ENCODE data around the gene ZNF277. TPM values are rescaled to one million over a fixed set of nuclear protein-coding genes. Genes with fewer than 3 reads are reported as not detected.

ZNF277 gene
- total RNA-seq, 3 donors from 2014 or later: 30.8 to 38.3 (median 34.2) TPM

GRCh38 chr7:112362053-112362650 is 155.7 kb downstream of the ZNF277 start:
- intact Hi-C loops (cut with DNase I; ENCODE audit: low total_unique reads): no loop called here
- no peak for DNase-seq (ENCODE audit: low spot score in 2 of 2)
- peak overlapping the region; percentile 65 to 67 for H3K27ac ChIP-seq
- no peaks in the 10 kb centered on the region for H3K9me3 ChIP-seq
- peaks cover 0 to 3% of the 10 kb centered on the region in 2 donors for H3K4me1 ChIP-seq
- TF ChIP-seq POLR2A (IDR thresholded peaks at IDR 0.05) (no peak), POLR2AphosphoS5 (IDR thresholded peaks at IDR 0.05) (no peak), CTCF (IDR thresholded peaks at IDR 0.05) (no peak)
- H3K4me3 ChIP-seq: no peak overlapping the region
- no peaks in the 10 kb centered on the region for H3K36me3 ChIP-seq
- no peaks in the 10 kb centered on the region for H3K27me3 ChIP-seq

GRCh38 chr7:112362731-112363131 is 156.2 kb downstream of the ZNF277 start:
- DNase-seq (ENCODE audit: low spot score in 2 of 2): peak in 1 of 2 donors; percentile 39
- intact Hi-C loops (cut with DNase I; ENCODE audit: low total_unique reads): no loop called here
- peak overlapping the region in 1 of 3 donors; percentile 8 for H3K4me3 ChIP-seq

GRCh38 chr7:112364388-112364787 is 157.9 kb downstream of the ZNF277 start:
- H3K36me3 ChIP-seq: no peaks in the 10 kb centered on the region
- H3K4me1 ChIP-seq: peaks cover 0 to 3% of the 10 kb centered on the region in 2 donors
- no peaks in the 10 kb centered on the region for H3K9me3 ChIP-seq
- TF ChIP-seq POLR2AphosphoS5 (IDR thresholded peaks at IDR 0.05) (no peak), CTCF (IDR thresholded peaks at IDR 0.05) (no peak), POLR2A (IDR thresholded peaks at IDR 0.05) (no peak)
- H3K27ac ChIP-seq: peak overlapping the region; percentile 65 to 67
- no peak for DNase-seq (ENCODE audit: low spot score in 2 of 2)
- intact Hi-C loops (cut with DNase I; ENCODE audit: low total_unique reads): no loop called here
- H3K4me3 ChIP-seq: no peak overlapping the region
- H3K27me3 ChIP-seq: no peaks in the 10 kb centered on the region

More at GRCh38 chr7:112362731-112363131, 156.2 kb downstream of the ZNF277 start:
- Histone ChIP-seq H3K4me1 (peaks cover 0 to 3% of the 10 kb centered on the region in 2 donors), H3K9me3 (no peaks in the 10 kb centered on the region), H3K27ac (peak overlapping the region; percentile 65 to 67), H3K27me3 (no peaks in the 10 kb centered on the region), H3K36me3 (no peaks in the 10 kb centered on the region)
- TF ChIP-seq POLR2AphosphoS5 (IDR thresholded peaks at IDR 0.05) (no peak), CTCF (IDR thresholded peaks at IDR 0.05) (no peak), POLR2A (IDR thresholded peaks at IDR 0.05) (no peak)

- DNase-seq (ENCODE audit: low spot score in 2 of 2): no peak
- H3K4me3 ChIP-seq: no peak overlapping the region
- H3K4me1 ChIP-seq: peaks cover 0 to under 1% of the 10 kb centered on the region in 2 donors
- no peak overlapping the region for H3K27ac ChIP-seq
- TF ChIP-seq CTCF (IDR thresholded peaks at IDR 0.05) (no peak), POLR2AphosphoS5 (IDR thresholded peaks at IDR 0.05) (no peak), POLR2A (IDR thresholded peaks at IDR 0.05) (no peak)
- H3K36me3 ChIP-seq: no peaks in the 10 kb centered on the region
- no peaks in the 10 kb centered on the region for H3K9me3 ChIP-seq
- intact Hi-C loops (cut with DNase I; ENCODE audit: low total_unique reads): no loop called here
- H3K27me3 ChIP-seq: no peaks in the 10 kb centered on the region
Measured at GRCh38 chr7:112365551-112365950, 159.1 kb downstream of the ZNF277 start.

- TF ChIP-seq POLR2A (IDR thresholded peaks at IDR 0.05) (no peak), CTCF (IDR thresholded peaks at IDR 0.05) (no peak), POLR2AphosphoS5 (IDR thresholded peaks at IDR 0.05) (no peak)
- intact Hi-C loops (cut with DNase I; ENCODE audit: low total_unique reads): no loop called here
- Histone ChIP-seq H3K27ac (no peak overlapping the region), H3K36me3 (no peaks in the 10 kb centered on the region), H3K4me3 (no peak overlapping the region), H3K27me3 (no peaks in the 10 kb centered on the region), H3K4me1 (no peaks in the 10 kb centered on the region), H3K9me3 (no peaks in the 10 kb centered on the region)
- no peak for DNase-seq (ENCODE audit: low spot score in 2 of 2)
Measured at GRCh38 chr7:112366886-112367285, 160.4 kb downstream of the ZNF277 start.
